ENCODE results near the gene ENDOV. TPM values are rescaled to one million over a fixed set of nuclear protein-coding genes. Genes with fewer than 3 reads are reported as not detected.

The ENDOV gene
- total RNA-seq, 1 donor from 2014 or later = 22.8 TPM

DNA sequence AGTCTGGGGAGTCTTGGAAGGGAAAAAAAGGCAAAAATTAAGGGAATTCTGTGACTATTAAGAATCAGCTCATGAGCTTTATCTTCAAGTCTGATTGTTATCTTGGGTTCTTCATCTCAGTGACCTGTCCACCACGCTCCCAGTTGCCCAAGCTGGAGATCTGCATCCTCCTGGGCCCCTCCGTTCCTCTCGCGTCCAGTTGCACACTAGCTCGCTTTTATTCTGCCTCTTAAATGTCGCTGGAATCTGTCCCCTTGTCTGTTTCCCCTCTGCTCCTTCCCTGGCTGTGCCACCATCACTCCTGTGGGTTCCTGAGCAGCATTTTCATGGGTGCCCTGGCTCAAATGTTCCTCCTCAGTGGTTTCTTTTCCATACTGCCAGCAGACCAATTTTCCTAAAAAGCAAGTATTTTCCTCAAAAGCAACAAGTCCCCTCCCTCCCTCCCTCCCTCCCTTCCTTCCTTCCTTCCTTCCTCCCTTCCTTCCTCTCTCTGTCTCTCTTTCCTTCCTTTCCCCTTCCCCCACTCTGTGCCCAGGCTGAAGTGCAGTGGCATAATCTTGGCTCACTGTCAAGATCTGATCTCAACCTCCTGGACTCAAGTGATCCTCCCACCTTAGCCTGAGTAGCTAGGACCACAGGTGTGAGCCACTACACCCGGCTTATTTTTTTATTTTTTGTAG, 1.4 kb downstream of the ENDOV start:
- Mint-ChIP-seq H3K27ac (ENCODE audit: unreplicated experiment) (peak overlapping the region; percentile 74), H3K9me3 (ENCODE audit: low read depth) (no peaks in the 10 kb centered on the region), H3K27me3 (ENCODE audit: low read depth) (no peaks in the 10 kb centered on the region), H3K4me1 (ENCODE audit: low read depth) (peaks cover 31% of the 10 kb centered on the region), H3K36me3 (ENCODE audit: low read depth) (peaks cover 5% of the 10 kb centered on the region), H3K4me3 (ENCODE audit: unreplicated experiment) (peak overlapping the region; percentile 88)
- TF ChIP-seq, protein P1, sequence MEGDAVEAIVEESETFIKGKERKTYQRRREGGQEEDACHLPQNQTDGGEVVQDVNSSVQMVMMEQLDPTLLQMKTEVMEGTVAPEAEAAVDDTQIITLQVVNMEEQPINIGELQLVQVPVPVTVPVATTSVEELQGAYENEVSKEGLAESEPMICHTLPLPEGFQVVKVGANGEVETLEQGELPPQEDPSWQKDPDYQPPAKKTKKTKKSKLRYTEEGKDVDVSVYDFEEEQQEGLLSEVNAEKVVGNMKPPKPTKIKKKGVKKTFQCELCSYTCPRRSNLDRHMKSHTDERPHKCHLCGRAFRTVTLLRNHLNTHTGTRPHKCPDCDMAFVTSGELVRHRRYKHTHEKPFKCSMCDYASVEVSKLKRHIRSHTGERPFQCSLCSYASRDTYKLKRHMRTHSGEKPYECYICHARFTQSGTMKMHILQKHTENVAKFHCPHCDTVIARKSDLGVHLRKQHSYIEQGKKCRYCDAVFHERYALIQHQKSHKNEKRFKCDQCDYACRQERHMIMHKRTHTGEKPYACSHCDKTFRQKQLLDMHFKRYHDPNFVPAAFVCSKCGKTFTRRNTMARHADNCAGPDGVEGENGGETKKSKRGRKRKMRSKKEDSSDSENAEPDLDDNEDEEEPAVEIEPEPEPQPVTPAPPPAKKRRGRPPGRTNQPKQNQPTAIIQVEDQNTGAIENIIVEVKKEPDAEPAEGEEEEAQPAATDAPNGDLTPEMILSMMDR (IDR thresholded peaks at IDR 0.05) = no peak
- DNase-seq (ENCODE audit: low spot score) = no peak

GRCh38 chr17:80416940-80417293, 1.9 kb downstream of the ENDOV start:
- peaks cover 31% of the 10 kb centered on the region for H3K4me1 Mint-ChIP-seq (ENCODE audit: low read depth)
- H3K4me3 Mint-ChIP-seq (ENCODE audit: unreplicated experiment) = peak overlapping the region; percentile 88
- H3K27ac Mint-ChIP-seq (ENCODE audit: unreplicated experiment) = no peak overlapping the region
- no peaks in the 10 kb centered on the region for H3K27me3 Mint-ChIP-seq (ENCODE audit: low read depth)
- peaks cover 5% of the 10 kb centered on the region for H3K36me3 Mint-ChIP-seq (ENCODE audit: low read depth)
- DNase-seq (ENCODE audit: low spot score) = no peak
- TF ChIP-seq, protein P1 (IDR thresholded peaks at IDR 0.05) = no peak
- H3K9me3 Mint-ChIP-seq (ENCODE audit: low read depth) = no peaks in the 10 kb centered on the region

DNA sequence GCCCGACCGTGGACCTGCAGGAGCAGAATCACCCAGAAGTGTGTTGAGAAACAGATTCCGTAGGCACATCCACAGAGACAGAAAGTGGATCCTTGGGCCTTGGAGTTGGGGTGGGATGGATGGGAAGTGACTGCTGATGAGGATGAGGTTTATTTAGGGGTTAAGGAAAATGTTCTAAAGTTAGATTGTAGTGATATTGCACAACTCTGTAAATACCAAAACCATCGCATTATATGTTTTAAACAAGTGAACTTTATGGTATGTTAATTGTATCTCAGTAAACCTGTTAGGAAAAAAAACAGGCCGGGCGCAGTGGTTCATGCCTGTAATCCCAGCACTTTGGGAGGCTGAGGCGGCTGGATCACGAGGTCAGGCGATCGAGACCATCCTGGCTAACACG, 3.6 kb downstream of the ENDOV start:
- TF ChIP-seq, protein P1 (IDR thresholded peaks at IDR 0.05) = no peak
- H3K27me3 Mint-ChIP-seq (ENCODE audit: low read depth) = no peaks in the 10 kb centered on the region
- peaks cover 5% of the 10 kb centered on the region for H3K36me3 Mint-ChIP-seq (ENCODE audit: low read depth)
- H3K4me1 Mint-ChIP-seq (ENCODE audit: low read depth) = peaks cover 31% of the 10 kb centered on the region
- H3K4me3 Mint-ChIP-seq (ENCODE audit: unreplicated experiment) = no peak overlapping the region
- DNase-seq (ENCODE audit: low spot score) = no peak
- H3K9me3 Mint-ChIP-seq (ENCODE audit: low read depth) = no peaks in the 10 kb centered on the region
- no peak overlapping the region for H3K27ac Mint-ChIP-seq (ENCODE audit: unreplicated experiment)

DNA sequence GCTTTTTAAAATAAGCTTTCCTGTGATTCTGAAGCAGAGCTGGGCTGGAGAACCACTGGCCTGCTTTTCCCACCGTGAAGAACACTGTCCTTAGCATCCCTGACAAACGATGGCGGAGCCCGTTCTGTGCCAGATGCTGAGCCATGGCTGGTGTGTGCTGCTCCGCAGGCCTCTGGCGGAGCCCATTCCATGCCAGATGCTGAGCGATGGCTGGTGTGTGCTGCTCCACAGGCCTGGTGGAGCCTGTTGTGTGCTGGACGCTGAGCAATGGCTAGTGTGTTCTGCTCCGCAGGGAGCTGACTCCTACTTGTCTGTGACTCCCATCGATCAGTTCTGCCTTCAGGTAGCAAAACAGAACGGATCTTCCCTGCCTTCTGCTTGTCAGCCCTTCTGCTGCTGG, 4.3 kb downstream of the ENDOV start:
- TF ChIP-seq, protein P1 (IDR thresholded peaks at IDR 0.05) = no peak
- Mint-ChIP-seq H3K36me3 (ENCODE audit: low read depth) (peaks cover 5% of the 10 kb centered on the region), H3K27me3 (ENCODE audit: low read depth) (no peaks in the 10 kb centered on the region), H3K9me3 (ENCODE audit: low read depth) (no peaks in the 10 kb centered on the region), H3K4me1 (ENCODE audit: low read depth) (peaks cover 26% of the 10 kb centered on the region), H3K4me3 (ENCODE audit: unreplicated experiment) (no peak overlapping the region), H3K27ac (ENCODE audit: unreplicated experiment) (no peak overlapping the region)
- no peak for DNase-seq (ENCODE audit: low spot score)

- TF ChIP-seq, protein P1 (IDR thresholded peaks at IDR 0.05) = no peak
- peak; percentile 86 for DNase-seq (ENCODE audit: low spot score)
- H3K4me3 Mint-ChIP-seq (ENCODE audit: unreplicated experiment) = no peak overlapping the region
Observed at GRCh38 chr17:80421381-80422090, 6.6 kb downstream of the ENDOV start.

More at GRCh38 chr17:80421381-80422090, 6.6 kb downstream of the ENDOV start:
- H3K27me3 Mint-ChIP-seq (ENCODE audit: low read depth) = no peaks in the 10 kb centered on the region
- peaks cover 5% of the 10 kb centered on the region for H3K36me3 Mint-ChIP-seq (ENCODE audit: low read depth)
- H3K9me3 Mint-ChIP-seq (ENCODE audit: low read depth) = no peaks in the 10 kb centered on the region
- H3K27ac Mint-ChIP-seq (ENCODE audit: unreplicated experiment) = no peak overlapping the region
- peaks cover 11% of the 10 kb centered on the region for H3K4me1 Mint-ChIP-seq (ENCODE audit: low read depth)
